ENCODE data around the gene PLEKHA1.

Gene PLEKHA1

DNA sequence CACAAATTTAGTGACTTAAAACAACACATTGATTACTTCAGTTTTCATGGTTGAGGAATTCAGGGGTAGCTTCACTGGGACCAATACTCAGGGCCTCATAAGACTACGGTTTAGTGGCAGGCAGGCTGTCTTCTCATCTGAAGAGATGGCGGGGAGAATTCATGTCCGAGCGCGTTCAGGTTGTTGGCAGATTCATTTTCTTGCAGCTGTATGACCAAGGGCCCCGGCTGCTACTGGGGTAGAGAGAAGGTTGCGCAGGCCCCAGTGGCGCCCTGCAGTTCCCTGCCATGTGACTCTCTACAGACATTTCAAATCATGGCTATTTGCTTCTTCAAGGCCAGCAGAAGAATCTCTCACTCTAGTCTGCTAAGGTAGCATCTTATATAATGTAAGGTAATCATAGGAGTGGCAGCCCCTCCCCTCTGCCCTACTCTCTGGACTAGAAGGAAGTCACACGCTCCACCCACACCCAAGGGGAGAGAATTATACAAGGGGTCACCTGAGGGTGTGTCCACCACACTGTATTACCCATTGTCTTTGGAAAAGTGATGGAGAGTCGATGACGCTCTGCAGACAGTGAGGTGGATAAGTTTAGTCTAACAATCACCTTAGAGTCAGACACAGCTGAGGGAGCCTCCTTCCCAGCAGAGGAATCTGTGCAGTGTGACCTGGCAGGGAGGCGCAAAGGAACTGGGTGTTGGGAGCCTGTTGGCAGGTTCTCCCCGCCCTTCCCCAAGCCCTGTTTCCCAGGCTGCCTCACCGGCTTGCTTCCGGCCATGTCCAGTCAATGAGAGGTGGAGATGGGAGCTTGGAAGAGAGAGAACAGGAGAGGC lies 35.7 kb upstream of the PLEKHA1 start:
- H3K4me3 ChIP-seq (ENCODE audit: low read length): no peak overlapping the region
- DNase-seq (ENCODE audit: low read depth): no peak
- TF ChIP-seq, protein P1, sequence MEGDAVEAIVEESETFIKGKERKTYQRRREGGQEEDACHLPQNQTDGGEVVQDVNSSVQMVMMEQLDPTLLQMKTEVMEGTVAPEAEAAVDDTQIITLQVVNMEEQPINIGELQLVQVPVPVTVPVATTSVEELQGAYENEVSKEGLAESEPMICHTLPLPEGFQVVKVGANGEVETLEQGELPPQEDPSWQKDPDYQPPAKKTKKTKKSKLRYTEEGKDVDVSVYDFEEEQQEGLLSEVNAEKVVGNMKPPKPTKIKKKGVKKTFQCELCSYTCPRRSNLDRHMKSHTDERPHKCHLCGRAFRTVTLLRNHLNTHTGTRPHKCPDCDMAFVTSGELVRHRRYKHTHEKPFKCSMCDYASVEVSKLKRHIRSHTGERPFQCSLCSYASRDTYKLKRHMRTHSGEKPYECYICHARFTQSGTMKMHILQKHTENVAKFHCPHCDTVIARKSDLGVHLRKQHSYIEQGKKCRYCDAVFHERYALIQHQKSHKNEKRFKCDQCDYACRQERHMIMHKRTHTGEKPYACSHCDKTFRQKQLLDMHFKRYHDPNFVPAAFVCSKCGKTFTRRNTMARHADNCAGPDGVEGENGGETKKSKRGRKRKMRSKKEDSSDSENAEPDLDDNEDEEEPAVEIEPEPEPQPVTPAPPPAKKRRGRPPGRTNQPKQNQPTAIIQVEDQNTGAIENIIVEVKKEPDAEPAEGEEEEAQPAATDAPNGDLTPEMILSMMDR (conservative IDR thresholded peaks at IDR 0.05; ENCODE audit: low read depth, low read length): no peak

DNA sequence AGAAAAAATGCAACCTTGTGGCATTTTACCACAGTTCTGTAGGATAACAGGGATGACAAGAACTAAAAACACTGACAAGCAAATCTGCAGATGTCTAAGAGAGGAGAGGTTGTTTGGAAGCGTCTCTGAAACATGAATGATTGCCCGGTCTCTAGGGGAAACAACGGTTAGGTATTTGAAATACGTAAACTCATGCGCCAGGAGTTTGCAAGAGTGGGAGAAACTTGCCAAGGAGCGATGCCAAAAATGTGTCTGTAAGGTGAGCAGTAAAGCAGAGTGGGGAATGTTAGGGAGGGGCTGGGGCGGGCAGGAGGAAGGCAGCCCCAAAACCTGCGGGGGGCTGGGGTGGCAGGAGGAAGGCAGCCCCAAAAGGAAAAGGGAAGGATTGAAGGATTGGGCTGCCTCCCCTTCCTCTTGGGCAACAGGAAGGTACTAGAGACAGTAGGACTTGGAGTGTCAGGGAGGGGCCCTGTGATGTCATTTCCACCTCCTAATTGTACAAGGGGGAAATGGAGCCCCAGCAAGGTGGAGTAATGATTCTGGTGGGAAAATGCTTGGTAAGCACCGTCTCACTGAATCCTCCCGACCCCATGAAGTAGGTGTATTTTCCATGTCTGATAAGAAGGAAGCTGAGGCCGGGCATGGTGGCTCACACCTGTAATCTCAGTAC lies 33.2 kb upstream of the PLEKHA1 start:
- DNase-seq (ENCODE audit: low read depth): no peak

DNA sequence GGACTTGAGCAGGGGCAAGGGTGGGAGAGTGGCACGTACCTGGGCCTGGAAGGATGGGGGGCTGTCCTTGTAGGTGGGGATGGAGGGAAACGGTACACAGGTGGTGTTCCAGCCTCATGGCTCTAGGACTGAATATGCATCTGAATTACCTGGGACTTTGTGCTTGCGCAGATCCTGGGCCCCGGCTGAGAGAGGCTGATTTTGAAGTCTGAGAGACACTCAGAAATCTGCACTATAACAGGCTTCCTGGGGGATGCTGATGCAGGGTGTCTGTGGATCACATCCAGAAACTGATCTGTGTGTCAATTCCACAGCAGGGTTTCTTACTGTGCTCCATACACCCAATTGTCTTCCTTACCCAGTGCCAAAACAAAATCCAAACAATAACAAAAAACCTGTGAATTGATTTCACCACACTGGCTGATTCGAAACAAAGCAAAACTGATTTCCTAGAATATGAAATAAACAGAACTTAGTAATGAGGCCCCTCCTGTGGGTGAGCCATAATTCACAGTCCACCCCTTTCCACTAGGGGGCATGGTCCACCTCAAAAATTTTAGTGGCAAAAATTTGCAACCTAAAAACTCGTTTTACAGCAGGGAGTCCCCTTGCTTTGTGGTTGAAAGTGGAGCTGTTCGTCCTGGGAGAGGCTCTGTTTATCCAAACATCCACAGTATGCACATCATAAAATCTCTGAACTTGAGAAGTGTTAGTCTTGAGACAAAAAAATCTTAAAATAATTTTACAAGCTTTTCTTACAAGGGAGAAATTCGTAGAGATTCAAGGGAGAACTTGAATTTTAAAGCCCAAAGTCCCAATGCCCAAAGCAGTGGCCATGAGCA lies 32.0 kb upstream of the PLEKHA1 start:
- TF ChIP-seq, protein P1 (conservative IDR thresholded peaks at IDR 0.05; ENCODE audit: low read depth, low read length): peak; percentile 77
- no peak for DNase-seq (ENCODE audit: low read depth)
- no peak overlapping the region for H3K4me3 ChIP-seq (ENCODE audit: low read length)

More for the DNA sequence above, 33.2 kb upstream of the PLEKHA1 start:
- no peak overlapping the region for H3K4me3 ChIP-seq (ENCODE audit: low read length)
- TF ChIP-seq, protein P1 (conservative IDR thresholded peaks at IDR 0.05; ENCODE audit: low read depth, low read length): no peak

DNA sequence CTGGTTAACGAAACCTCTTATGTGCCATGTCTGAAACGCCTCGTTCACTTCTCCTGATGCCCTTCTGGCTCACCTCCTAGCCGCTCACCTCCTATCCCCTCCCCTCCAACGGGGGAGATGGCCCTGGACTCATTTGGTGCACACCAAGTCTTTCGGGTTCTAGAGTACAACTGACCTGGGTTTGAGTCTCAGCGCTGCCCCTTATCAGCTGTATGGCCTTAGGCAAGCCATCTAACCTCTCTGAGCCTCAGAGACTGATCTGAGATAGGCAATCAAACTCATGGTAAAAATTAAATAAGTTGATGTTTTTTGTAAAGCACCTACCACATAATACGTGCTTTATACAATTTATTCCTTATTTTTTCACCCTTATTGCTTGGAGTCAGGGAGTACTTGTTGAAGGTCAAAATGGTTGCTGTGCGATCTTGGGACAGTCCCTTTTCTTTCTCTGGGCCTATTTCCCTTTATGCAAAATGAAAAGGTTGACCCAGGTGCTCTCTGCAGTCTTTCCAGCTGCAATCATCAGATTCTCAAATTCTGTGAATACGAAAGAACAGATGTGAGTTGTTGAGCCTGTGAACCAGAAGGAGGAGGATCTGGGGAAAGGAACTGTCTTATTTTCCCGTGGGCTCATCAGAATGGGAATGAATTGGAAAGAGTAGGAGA lies 31.2 kb upstream of the PLEKHA1 start:
- H3K4me3 ChIP-seq (ENCODE audit: low read length): no peak overlapping the region
- no peak for DNase-seq (ENCODE audit: low read depth)
- TF ChIP-seq, protein P1 (conservative IDR thresholded peaks at IDR 0.05; ENCODE audit: low read depth, low read length): no peak

DNA sequence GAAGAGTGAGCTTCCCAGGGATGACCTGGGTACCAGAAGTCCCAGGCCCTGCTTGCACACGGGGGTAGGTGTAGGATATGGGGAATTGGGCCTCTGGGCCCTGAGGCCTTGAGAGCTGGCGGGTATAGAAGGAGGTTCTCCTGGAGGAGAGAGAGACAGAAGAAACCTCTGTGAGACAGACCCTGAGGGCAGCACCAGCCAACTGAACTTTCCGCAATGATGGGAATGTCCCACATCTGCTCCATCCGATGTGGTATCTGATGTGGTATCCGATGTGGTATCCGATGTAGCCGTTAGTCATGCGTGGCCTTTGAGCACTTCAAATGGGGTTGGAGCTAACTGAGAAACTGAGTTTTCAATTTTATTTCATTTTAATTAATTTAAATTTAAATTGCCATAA lies 30.6 kb upstream of the PLEKHA1 start:
- H3K4me3 ChIP-seq (ENCODE audit: low read length): no peak overlapping the region
- TF ChIP-seq, protein P1 (conservative IDR thresholded peaks at IDR 0.05; ENCODE audit: low read depth, low read length): no peak
- no peak for DNase-seq (ENCODE audit: low read depth)

DNA sequence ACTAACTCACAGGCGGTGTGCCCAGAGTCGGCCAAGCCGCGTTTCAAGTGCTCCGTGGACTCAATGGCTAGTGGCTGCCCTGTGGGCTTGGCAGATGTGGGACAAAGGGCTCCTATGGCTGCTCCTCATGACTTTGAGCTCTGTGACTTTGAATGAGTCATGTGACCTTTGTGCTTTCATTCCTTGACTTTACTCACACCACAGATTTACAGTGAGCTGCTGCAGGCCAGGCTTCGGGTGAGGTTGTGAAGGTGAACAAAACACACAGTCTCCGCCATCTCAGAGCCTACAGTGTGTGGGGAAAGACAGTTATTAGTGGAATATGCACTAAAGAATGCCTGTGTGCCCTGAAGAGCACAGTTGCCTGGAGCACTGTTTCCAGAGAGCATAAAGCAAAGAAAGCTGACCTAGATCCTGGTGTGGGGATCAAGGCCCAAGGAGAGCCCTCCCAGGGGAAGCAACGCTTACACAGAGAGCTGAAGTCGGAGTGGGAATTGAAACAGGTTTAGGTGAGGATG lies 29.7 kb upstream of the PLEKHA1 start:
- TF ChIP-seq, protein P1 (conservative IDR thresholded peaks at IDR 0.05; ENCODE audit: low read depth, low read length): no peak
- no peak overlapping the region for H3K4me3 ChIP-seq (ENCODE audit: low read length)
- no peak for DNase-seq (ENCODE audit: low read depth)
